AG04449 (cell line): ENCODE results near the gene TPCN1.

ENCODE experiments used
- CTCF ChIA-PET: fragments of 350-600 bp; formaldehyde crosslinking; extraction: SDS; loops from one replicate; lab custom pipeline; 2021; ENCODE audit warnings: antibody characterized with exemption; lab: Yijun Ruan, JAX
- POLR2A ChIA-PET: fragments of 400-600, 350-600 bp; formaldehyde crosslinking; extraction: SDS; loops from one replicate; lab custom pipeline; 2020; ENCODE audit warnings: antibody characterized with exemption, inconsistent platforms; lab: Yijun Ruan, JAX
- DNase-seq: peaks from one replicate; pipeline ENCODE4 v3.0.0-alpha.2; 2010; ENCODE audit warnings: low read depth, low spot score
- H3K4me3 ChIP-seq: 2 replicates; pipeline ENCODE4 v1.5.1; 2011; ENCODE audit warnings: low read depth, mild to moderate bottlenecking, control low read depth, low read length
- TF ChIP-seq, protein P1 (sequence below): IDR thresholded peaks from one replicate; pipeline ENCODE4 v1.5.1; 2011; ENCODE audit warnings: mild to moderate bottlenecking, moderate library complexity, low read length, control low read depth, inconsistent platforms; ENCODE audit not compliant: insufficient read depth; ENCODE audit errors: missing control alignments

The TPCN1 gene

DNA sequence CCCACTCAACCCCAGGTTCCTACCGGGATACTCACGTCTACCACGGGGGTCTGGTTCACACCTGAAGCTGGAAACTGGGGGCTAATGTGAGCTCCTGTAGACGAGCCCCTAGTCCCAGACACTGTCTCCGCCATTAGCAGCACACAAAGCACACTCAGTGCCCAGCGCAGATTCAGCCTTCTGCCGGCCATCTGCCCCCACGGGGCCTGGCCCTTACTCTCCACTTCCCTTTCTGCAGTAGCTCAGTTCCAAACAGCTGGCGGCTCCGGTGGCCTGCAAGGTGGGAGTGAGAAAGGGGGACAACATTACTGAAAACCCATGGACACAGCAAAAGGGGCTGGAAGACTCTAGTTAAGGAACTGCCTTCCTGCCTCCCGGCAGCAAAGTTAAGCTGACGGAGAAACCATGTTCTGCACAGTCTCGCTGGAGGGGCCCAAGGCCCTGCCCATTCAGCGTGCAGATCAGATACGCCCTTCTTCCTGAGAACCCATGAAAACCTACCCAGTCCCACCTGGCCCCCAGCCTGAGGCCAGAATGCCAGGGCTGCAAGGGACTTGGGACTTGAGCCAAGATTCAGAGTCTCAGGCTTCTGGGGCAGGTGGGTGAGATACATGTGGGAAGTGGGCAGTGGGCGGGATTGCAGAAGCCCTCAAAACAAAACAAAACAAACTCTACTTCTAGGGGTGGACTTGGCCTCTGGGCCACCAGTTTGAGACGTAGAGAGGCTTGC, 111.6 kb downstream of the TPCN1 start:
- CTCF ChIA-PET = interaction anchor here (0.6 to 1.0 kb wide), 3 partner anchors 10 to 138 kb away, joined by 3 to 5 read pairs (median 4); no protein-coding TSS in a partner anchor
- POLR2A ChIA-PET = no interaction called here
- H3K4me3 ChIP-seq = no peak overlapping the region
- DNase-seq = no peak
- TF ChIP-seq, protein P1, sequence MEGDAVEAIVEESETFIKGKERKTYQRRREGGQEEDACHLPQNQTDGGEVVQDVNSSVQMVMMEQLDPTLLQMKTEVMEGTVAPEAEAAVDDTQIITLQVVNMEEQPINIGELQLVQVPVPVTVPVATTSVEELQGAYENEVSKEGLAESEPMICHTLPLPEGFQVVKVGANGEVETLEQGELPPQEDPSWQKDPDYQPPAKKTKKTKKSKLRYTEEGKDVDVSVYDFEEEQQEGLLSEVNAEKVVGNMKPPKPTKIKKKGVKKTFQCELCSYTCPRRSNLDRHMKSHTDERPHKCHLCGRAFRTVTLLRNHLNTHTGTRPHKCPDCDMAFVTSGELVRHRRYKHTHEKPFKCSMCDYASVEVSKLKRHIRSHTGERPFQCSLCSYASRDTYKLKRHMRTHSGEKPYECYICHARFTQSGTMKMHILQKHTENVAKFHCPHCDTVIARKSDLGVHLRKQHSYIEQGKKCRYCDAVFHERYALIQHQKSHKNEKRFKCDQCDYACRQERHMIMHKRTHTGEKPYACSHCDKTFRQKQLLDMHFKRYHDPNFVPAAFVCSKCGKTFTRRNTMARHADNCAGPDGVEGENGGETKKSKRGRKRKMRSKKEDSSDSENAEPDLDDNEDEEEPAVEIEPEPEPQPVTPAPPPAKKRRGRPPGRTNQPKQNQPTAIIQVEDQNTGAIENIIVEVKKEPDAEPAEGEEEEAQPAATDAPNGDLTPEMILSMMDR = no peak

- no peak for DNase-seq
- TF ChIP-seq, protein P1 = no peak
- no peak overlapping the region for H3K4me3 ChIP-seq
- ChIA-PET CTCF (interaction anchor here (0.7 kb wide), 1 partner anchor 138 kb away, joined by 4 read pairs; no protein-coding TSS in a partner anchor), POLR2A (no interaction called here)
Observed at GRCh38 chr12:113333418-113333750, 112.1 kb downstream of the TPCN1 start.

GRCh38 chr12:113333877-113334785, 112.9 kb downstream of the TPCN1 start:
- POLR2A ChIA-PET = no interaction called here
- peak overlapping the region; percentile 72 for H3K4me3 ChIP-seq
- no peak for DNase-seq
- CTCF ChIA-PET = interaction anchor here (0.6 to 1.2 kb wide), 4 partner anchors 8 to 139 kb away, joined by 3 to 4 read pairs (median 3); no protein-coding TSS in a partner anchor
- TF ChIP-seq, protein P1 = no peak

DNA sequence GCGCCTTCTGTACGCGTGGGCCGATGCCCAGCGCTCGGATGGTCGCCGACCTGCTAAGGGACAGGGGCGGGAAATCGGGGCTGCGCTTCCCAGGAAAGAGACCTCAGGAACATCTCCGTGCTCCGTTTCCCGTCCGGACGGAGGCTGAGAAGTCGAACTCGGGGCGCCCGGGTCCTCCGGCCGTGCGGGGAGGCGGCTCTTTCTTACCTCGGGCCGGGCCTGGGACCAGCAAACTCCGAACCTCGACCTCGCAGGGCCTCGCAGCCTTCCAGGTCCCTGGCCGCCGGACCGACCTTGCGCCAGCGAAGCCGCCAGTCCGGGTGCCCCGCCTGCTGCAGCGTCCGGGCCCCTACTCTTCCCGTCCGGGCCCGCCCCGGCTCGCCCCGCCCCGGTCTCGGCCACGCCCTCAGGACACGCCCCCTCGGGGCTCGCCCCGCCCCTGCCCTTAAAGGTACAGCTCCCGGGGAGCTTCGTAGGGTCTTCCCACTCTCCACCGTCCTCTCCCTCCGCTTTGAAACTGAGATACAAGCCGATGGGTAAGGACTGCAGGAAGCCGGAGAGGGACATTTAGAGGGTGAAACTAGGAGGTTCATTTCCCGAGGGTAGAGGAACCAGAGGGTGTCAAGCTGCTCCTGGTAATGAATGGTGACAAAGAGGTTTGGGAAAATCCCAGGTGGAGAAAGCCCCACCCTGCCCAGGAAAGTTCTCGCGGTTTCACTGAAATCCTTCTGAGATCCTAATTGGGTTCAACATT, 113.7 kb downstream of the TPCN1 start, which contains the start of gene SLC8B1:
SLC8B1 (minus strand) TSS at position 324 of the 754 bp plus-strand sequence. CDS start 2,231 bp downstream, outside the sequence.
- ChIA-PET CTCF (interaction anchor here (0.6 to 1.2 kb wide), 5 partner anchors 8 to 139 kb away, joined by 3 to 4 read pairs (median 3); no protein-coding TSS in a partner anchor), POLR2A (interaction anchor here (0.6 to 0.9 kb wide), 3 partner anchors 9 to 118 kb away, joined by 3 read pairs; no protein-coding TSS in a partner anchor)
- DNase-seq = no peak
- TF ChIP-seq, protein P1 = no peak
- peak within 1 kb of the TSS; percentile 72 for H3K4me3 ChIP-seq

DNA sequence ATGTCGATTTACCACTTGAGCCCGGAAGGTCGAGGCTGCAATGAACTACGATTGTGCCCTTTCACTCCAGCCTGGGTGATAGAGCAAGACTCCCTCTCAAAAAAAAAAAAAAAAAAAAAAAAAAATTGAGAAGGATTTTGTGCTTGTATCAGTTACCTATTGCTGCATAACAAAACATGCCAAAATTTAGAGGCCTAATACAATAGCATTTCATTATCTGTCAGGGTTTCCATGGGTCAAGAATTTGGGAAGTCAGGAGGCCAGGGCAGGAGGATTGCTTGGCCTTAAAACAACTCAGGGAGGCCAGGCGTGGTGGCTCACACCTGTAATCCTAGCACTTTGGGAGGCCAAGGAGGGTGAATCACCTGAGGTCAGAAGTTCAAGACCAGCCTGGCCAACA, 118.3 kb downstream of the TPCN1 start:
- ChIA-PET CTCF (interaction anchor here (0.6 kb wide), 1 partner anchor 11 kb away, joined by 3 read pairs; no protein-coding TSS in a partner anchor), POLR2A (no interaction called here)
- DNase-seq = no peak
- no peak overlapping the region for H3K4me3 ChIP-seq
- TF ChIP-seq, protein P1 = no peak
